ENCODE results near the gene TLR8.
A peak's percentile ranks its signal among the peaks of the same experiment; 100 is the strongest.

Gene TLR8

GRCh38 chrX:12906046-12906761 lies at the start of gene TLR8:
Gene TLR8 (plus strand): TSS chrX:12906620. CDS start chrX:12906707, 87 bp downstream.
- DNase-seq (ENCODE audit: low read depth): no peak

DNA sequence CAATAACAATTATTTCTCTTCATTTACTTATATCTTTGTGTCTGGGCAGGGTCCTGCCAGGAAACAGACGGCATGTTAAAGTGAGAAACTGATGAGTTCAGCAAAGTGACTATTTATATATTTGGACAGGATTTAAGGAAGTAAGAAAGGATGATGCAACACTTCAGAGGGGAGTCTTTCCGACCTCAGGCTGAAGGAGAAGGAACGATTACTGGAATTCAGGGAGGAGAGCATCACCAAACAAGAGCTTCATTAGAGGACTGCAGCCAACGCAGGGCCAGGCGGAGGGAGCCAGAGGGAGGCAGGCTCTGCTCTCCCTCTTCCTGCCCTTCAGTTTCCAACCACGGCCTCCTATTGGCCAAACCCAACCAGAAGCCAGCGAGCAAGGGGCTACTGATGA lies 41.1 kb upstream of the TLR8 start:
- no peak for DNase-seq (ENCODE audit: low read depth)

DNA sequence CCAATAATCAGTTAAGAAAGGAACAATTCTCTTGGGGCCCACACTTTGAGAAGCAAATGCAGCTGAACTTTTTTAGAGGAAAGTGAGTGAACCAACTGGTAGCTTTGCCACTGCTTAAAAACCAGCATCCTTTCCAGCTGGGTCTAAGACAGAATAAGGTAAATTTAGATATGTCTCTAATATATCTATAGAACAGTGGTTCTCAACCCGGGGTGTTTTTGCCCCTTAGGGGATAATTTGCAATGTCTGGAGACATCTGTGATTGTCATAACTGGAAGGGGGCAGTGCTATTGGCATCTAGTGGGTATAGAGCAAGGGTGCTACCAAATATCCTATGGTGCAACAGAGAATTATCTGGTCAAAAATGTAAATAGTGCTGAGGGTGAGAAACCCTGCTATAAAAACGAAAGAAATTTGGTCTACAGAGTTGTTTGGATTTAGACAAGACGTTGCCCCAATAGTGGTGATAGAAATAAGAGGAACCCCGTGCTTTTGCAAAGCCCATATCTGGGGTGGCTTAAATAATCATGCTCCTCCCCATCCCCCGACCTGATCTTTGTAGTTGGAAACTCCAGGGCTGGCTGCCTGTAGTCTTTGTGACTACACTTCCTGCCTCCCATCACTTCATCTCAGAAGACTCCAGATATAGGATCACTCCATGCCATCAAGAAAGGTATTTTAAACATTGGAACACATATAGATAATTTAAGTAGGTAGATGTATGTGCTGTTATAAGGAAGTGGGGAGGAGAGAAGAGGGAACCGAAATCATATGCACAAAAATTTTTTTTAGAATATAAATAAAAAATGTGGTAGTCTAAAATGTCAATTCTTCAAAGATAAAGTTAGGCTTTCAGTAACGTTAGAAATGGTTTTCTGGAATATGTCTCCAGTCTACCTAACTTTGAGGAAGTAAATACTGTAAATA lies 39.7 kb upstream of the TLR8 start, which contains the start of gene TLR7:
TSS of gene TLR7 (plus strand) at position 622 of the 927 bp plus-strand sequence. CDS start 507 bp downstream, outside the sequence.
- DNase-seq (ENCODE audit: low read depth): no peak

GRCh38 chrX:12867685-12868084 lies 38.7 kb upstream of the TLR8 start:
- DNase-seq (ENCODE audit: low read depth): no peak

- DNase-seq (ENCODE audit: low read depth): no peak
Observed at GRCh38 chrX:12868747-12869146, 37.7 kb upstream of the TLR8 start.

GRCh38 chrX:12871257-12871656 lies 35.2 kb upstream of the TLR8 start:
- DNase-seq (ENCODE audit: low read depth): no peak

GRCh38 chrX:12872741-12873140 lies 33.7 kb upstream of the TLR8 start:
- no peak for DNase-seq (ENCODE audit: low read depth)

GRCh38 chrX:12874581-12874980 lies 31.8 kb upstream of the TLR8 start:
- DNase-seq (ENCODE audit: low read depth): no peak

GRCh38 chrX:12877386-12877785 lies 29.0 kb upstream of the TLR8 start:
- no peak for DNase-seq (ENCODE audit: low read depth)

DNA sequence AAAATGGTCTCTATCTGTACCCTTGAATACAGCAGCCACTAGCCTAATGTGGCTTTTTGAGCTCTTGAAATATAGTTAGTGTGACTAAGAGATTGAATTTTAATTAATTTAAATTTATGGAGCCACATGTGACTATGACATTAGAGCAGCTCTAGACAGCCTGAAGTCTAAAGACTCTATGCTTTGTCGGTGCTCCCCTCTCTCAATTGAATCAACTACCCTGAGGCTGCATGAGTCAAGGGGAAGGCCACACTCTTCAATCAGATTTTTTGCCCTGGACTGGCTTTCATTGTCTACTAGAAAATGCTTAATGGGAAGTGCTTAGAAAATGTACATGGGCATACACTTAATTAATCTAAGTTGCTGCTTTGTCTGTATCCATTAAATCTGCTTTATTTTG lies 27.9 kb upstream of the TLR8 start:
- DNase-seq (ENCODE audit: low read depth): no peak

DNA sequence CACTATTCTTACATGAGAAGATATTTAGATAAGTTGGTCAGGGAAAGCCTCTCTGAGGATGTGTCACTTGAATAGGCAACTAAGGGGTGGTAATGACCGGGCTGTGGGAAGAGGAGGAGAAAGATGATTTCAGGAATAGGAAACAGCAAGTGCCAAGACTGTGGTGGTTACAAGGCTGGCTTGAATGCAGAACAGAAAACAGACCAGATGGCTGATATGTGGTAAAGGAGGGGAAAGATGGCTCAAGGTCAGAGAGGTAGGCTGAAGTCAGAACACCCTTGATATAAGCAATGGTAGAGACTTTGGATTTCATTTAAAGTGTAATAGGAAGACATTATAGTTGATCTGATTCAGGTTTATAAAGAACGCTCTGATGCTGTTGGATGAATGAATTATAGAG lies 24.5 kb upstream of the TLR8 start:
- no peak for DNase-seq (ENCODE audit: low read depth)

- no peak for DNase-seq (ENCODE audit: low read depth)
Observed at GRCh38 chrX:12885508-12885907, 20.9 kb upstream of the TLR8 start.

- DNase-seq (ENCODE audit: low read depth): no peak
Observed at GRCh38 chrX:12886545-12886944, 19.9 kb upstream of the TLR8 start.

- DNase-seq (ENCODE audit: low read depth): no peak
Observed at GRCh38 chrX:12887141-12887540, 19.3 kb upstream of the TLR8 start.

- DNase-seq (ENCODE audit: low read depth): no peak
Observed at GRCh38 chrX:12887767-12888166, 18.7 kb upstream of the TLR8 start.

GRCh38 chrX:12890467-12890866 lies 16.0 kb upstream of the TLR8 start:
- no peak for DNase-seq (ENCODE audit: low read depth)

DNA sequence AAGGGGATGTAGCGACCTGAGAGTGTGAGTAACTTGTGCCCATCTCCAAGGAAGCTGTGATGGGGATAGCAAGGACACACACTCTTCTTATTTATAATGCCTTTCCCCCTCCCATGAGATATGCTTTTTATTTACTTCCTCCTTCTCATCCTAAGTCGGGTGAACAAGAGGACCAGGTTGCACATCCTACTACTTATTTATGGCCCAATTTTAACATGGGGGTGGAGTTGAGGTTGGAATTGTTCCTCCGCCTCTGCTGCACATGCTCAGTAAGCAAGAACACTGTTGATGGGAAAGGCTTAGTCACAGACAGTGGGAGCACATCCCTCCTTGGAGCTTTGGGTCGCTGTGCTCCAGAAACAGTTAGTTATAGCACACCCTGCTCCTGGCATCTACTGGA lies 15.2 kb upstream of the TLR8 start:
- no peak for DNase-seq (ENCODE audit: low read depth)

DNA sequence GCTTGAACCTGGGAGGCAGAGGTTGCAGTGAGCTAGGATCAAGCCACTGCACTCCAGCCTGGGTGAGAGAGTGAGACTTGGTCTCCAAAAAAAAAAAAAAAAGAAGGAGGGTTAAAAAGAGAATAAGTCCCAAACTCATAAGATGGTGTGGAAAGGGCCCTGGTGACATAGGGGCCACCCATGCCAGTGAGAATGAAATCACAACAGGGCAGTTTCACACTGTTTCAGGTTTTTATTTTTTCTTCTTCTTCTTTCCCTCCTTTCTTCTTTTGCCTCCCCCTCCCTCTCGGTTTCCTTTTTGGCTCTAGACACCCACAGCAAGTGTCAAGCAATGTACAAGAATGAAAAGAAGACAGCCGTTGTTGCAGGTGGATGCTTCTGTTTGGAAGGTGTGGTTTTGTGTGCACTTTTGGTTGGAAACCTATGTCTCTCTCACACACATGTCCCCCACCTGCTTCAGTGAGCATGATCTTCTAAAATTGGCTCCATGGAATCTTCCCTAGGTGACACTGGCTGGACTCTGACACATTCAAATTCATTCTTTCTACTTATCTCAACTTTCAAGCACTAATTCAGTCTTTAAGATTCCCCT lies 14.4 kb upstream of the TLR8 start:
- no peak for DNase-seq (ENCODE audit: low read depth)

GRCh38 chrX:12892716-12893115 lies 13.7 kb upstream of the TLR8 start:
- DNase-seq (ENCODE audit: low read depth): no peak

GRCh38 chrX:12894074-12895030 lies 12.1 kb upstream of the TLR8 start:
- peak; percentile 7 for DNase-seq (ENCODE audit: low read depth)

DNA sequence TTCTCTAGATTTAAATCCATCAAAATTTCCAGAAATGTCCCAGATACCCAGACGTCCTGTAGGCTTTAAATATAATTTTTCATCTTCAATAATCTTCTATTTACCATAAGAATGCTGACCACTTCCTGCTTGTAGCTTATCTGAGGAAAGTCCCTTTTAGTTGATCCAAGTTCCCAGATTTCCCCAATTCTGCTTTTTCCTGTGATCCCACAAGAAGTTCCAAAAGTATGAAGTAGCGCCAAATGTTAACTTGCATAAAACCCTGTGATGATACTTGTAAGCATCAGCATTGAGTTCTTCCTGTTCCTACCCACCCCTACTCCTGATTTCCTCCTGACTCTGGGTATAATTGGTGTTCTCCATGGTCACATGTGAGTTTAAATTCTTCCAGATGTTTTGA lies 10.6 kb upstream of the TLR8 start:
- no peak for DNase-seq (ENCODE audit: low read depth)

DNA sequence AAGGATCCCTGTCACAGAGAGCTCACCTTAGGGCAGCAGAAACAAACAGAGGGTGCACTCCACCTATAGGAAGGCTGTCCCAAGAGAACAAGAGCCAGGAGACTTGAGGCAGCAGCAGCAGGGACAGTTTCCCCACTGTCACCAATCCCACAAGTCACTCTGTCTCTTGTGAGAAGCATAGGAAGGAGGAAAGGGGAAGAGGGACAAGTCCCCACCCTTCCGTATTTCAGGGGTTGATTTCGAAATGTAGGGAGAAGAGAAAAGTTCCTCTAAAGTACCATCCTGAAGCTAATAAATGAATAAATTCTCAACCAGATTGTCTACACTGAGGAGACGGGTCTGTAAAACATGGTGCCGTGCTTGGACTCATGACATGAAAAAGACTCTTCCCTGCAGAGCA lies 9.5 kb upstream of the TLR8 start:
- DNase-seq (ENCODE audit: low read depth): no peak
